Subcutaneous abdominal adipose tissue (tissue), 5 donors: ENCODE results near the gene AEN.

Experiments used
- H3K27ac ChIP-seq: one replicate; pipeline ENCODE4 v1.7.0; 2013; ENCODE audit warnings: low read depth, mild to moderate bottlenecking, inconsistent platforms, low read length, moderate library complexity
- H3K27me3 ChIP-seq, 5 donors: one replicate each; pipeline ENCODE4 v1.7.0; 2013; ENCODE audit warnings: low read length in 5 of 5, inconsistent platforms in 1 of 5; ENCODE audit not compliant: control insufficient read depth in 5 of 5, insufficient read depth in 4 of 5
- H3K36me3 ChIP-seq, 5 donors: one replicate each; pipeline ENCODE4 v1.7.0; 2013; ENCODE audit warnings: low read length in 5 of 5; ENCODE audit not compliant: control insufficient read depth in 5 of 5, insufficient read depth in 5 of 5
- H3K4me1 ChIP-seq, 5 donors: one replicate each; pipeline ENCODE4 v1.7.0; 2013; ENCODE audit warnings: low read length in 5 of 5, mild to moderate bottlenecking in 3 of 5, moderate library complexity in 1 of 5; ENCODE audit not compliant: control insufficient read depth in 5 of 5, insufficient read depth in 5 of 5
- H3K4me3 ChIP-seq, 5 donors: one replicate each; pipeline ENCODE4 v1.7.0; 2013; ENCODE audit warnings: low read length in 5 of 5, low read depth in 1 of 5
- H3K9ac ChIP-seq, 5 donors: one replicate each; pipeline ENCODE4 v1.7.0; 2013; ENCODE audit warnings: low read length in 5 of 5, mild to moderate bottlenecking in 4 of 5, moderate library complexity in 3 of 5
- H3K9me3 ChIP-seq, 5 donors: one replicate each; pipeline ENCODE4 v1.7.0; 2013; ENCODE audit warnings: low read length in 5 of 5; ENCODE audit not compliant: control insufficient read depth in 5 of 5
- donor health status: healthy.
- donor health status: healthy.
- donor health status: healthy.
- donor health status: healthy.
- donor health status: healthy.

AEN gene

DNA sequence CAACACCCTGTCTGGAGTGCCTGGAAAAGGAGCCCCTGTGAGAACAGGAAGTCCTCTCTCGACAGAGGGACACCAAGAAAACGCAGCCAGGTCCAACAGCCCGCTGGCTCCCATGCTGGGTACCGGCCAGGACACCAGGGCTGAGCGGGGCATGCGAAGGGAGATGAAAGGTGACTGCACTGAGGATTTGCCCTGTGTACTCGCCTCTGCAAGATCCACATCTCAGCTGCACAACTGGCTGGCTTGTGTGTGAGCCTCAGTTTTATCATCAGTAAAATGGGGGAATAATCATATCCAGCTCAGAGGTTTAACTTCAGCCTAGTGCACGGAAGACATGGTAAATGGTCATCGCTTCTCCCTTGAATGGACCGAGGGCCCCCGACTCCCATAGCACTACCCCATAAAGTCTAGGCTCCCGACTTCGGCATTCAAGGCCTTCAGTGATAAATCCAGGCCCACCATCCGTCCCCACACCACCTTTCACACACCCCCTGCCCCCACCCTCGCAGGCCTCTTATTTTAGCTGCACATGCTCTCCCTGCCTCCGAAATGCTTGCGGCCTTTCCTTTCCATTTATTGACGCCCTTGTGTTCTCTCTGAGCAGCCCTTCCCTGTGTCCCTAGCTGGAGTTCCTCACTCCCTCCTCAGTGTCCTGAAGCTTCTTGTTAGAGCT lies 33.4 kb downstream of the AEN start:
- peaks cover 0 to 11% (median 0%) of the 10 kb centered on the region in 5 donors for H3K27me3 ChIP-seq
- H3K4me1 ChIP-seq = peaks cover 0 to 22% (median 5%) of the 10 kb centered on the region in 5 donors
- H3K4me3 ChIP-seq = no peak overlapping the region
- H3K9ac ChIP-seq = no peak overlapping the region
- H3K27ac ChIP-seq = no peak overlapping the region
- no peaks in the 10 kb centered on the region for H3K9me3 ChIP-seq
- H3K36me3 ChIP-seq = no peaks in the 10 kb centered on the region

GRCh38 chr15:88655103-88655553 lies 34.0 kb downstream of the AEN start:
- H3K9me3 ChIP-seq = no peaks in the 10 kb centered on the region
- H3K4me1 ChIP-seq = peaks cover 0 to 22% (median 4%) of the 10 kb centered on the region in 5 donors
- H3K4me3 ChIP-seq = no peak overlapping the region
- H3K27me3 ChIP-seq = peaks cover 0 to 11% (median 0%) of the 10 kb centered on the region in 5 donors
- H3K9ac ChIP-seq = no peak overlapping the region
- H3K27ac ChIP-seq = no peak overlapping the region
- no peaks in the 10 kb centered on the region for H3K36me3 ChIP-seq

DNA sequence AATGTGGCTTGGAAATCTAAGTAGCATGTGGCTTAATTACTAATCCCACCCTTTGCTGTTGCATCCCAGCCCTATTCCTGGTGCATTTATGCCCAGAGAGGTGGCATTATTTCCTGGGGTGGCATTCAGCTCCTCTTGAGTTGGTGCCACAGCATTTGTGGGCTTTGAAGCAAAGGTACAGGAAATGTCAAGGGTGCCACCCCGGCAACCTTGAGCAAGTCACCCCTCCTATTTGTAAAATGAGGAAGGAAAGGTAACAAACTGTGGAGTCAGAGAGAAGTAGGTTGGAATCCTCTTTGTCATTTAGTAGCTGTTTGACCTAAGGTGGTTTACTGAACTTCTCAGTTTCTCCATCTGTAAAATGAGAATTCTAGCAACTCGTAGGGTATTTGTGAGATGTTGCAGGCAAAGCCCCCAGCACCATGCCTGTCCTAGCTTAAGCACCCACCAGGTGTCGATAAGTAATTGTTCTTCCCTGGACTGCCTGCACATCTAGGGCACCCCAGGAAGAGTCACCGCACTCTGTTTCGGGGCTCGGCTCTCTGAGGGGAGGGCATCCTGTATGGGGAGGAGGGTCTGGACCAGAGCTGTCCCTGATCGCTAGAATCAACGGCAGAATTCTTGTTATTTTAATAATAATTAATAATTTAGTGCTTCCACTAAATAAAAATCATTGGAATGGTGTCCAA lies 34.8 kb downstream of the AEN start:
- Histone ChIP-seq H3K9me3 (no peaks in the 10 kb centered on the region), H3K9ac (no peak overlapping the region), H3K4me3 (no peak overlapping the region), H3K4me1 (peaks cover 0 to 18% (median 4%) of the 10 kb centered on the region in 5 donors), H3K36me3 (no peaks in the 10 kb centered on the region), H3K27me3 (peaks cover 0 to 11% (median 0%) of the 10 kb centered on the region in 5 donors), H3K27ac (no peak overlapping the region)

- Histone ChIP-seq H3K27me3 (peaks cover 0 to 11% (median 0%) of the 10 kb centered on the region in 5 donors), H3K9ac (no peak overlapping the region), H3K27ac (no peak overlapping the region), H3K4me1 (peaks cover 0 to 18% (median 4%) of the 10 kb centered on the region in 5 donors), H3K4me3 (no peak overlapping the region), H3K36me3 (no peaks in the 10 kb centered on the region), H3K9me3 (no peaks in the 10 kb centered on the region)
Measured at GRCh38 chr15:88656760-88657221, 35.7 kb downstream of the AEN start.

GRCh38 chr15:88657326-88658069 lies 36.4 kb downstream of the AEN start:
- Histone ChIP-seq H3K9me3 (no peaks in the 10 kb centered on the region), H3K36me3 (no peaks in the 10 kb centered on the region), H3K4me1 (peaks cover 0 to 18% (median 4%) of the 10 kb centered on the region in 5 donors), H3K27me3 (peaks cover 0 to 11% (median 0%) of the 10 kb centered on the region in 5 donors), H3K4me3 (no peak overlapping the region), H3K27ac (no peak overlapping the region), H3K9ac (no peak overlapping the region)

- Histone ChIP-seq H3K4me1 (peaks cover 0 to 12% (median 6%) of the 10 kb centered on the region in 5 donors), H3K27me3 (peaks cover 0 to 11% (median 0%) of the 10 kb centered on the region in 5 donors), H3K4me3 (no peak overlapping the region), H3K36me3 (no peaks in the 10 kb centered on the region), H3K9ac (no peak overlapping the region), H3K9me3 (no peaks in the 10 kb centered on the region), H3K27ac (no peak overlapping the region)
Measured at GRCh38 chr15:88658070-88658965, 37.2 kb downstream of the AEN start.

GRCh38 chr15:88658972-88659931 lies 38.1 kb downstream of the AEN start:
- H3K9ac ChIP-seq = no peak overlapping the region
- peaks cover 0 to 12% (median 7%) of the 10 kb centered on the region in 5 donors for H3K4me1 ChIP-seq
- H3K27ac ChIP-seq = no peak overlapping the region
- no peak overlapping the region for H3K4me3 ChIP-seq
- H3K36me3 ChIP-seq = no peaks in the 10 kb centered on the region
- H3K9me3 ChIP-seq = no peaks in the 10 kb centered on the region
- H3K27me3 ChIP-seq = peaks cover 0 to 11% (median 0%) of the 10 kb centered on the region in 5 donors

DNA sequence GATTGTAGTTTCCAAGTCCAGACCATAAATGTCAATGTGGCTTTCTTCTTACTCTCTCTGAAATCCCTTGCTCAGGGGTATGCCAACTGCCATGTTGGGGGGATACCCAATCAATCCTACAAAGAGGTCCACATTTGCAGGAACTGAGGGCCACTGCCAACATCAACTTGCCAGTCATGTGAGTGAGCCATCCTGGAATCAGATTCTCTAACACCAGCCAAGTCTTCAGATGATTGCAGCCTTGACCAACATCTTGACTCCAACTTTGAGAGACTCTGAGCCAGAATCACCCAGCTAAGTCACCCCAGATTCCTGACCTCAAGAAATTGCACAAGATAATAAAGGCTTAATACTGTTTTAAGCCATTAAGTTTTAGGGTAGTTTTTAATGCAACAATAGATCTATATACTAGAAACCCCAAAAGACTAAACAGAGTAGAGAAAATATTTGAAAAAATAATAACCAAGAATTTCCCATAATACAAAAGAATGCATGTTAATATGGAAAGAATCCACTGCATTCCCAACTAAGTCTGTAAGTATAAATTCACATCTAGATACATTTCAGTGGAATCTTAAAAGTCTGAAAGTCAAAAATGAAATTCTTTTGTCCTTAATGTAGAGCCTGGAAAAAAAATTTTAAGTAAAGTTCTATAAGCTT lies 40.0 kb downstream of the AEN start:
- Histone ChIP-seq H3K9me3 (no peaks in the 10 kb centered on the region), H3K4me1 (peaks cover 0 to 12% (median 7%) of the 10 kb centered on the region in 5 donors), H3K4me3 (no peak overlapping the region), H3K36me3 (no peaks in the 10 kb centered on the region), H3K27me3 (peaks cover 0 to 11% (median 0%) of the 10 kb centered on the region in 5 donors), H3K27ac (no peak overlapping the region), H3K9ac (no peak overlapping the region)
